GM12864 (cell line): ENCODE measurements around the gene ZNF358.

Experiments
- DNase-seq: peaks from one replicate; pipeline ENCODE4 v3.0.0-alpha.2; 2011; ENCODE audit warnings: low read depth
- H3K4me3 ChIP-seq: 2 replicates; pipeline ENCODE4 v1.5.1; 2011; ENCODE audit warnings: mild to moderate bottlenecking, low read depth, low read length, control low read depth
- TF ChIP-seq, protein P1 (sequence below): IDR thresholded peaks from 2 replicates; pipeline ENCODE4 v1.5.1; 2011; ENCODE audit warnings: low read depth, mild to moderate bottlenecking, moderate library complexity, low read length, control low read depth, inconsistent platforms; ENCODE audit errors: missing control alignments

The ZNF358 gene

GRCh38 chr19:7561325-7561724, 45.4 kb downstream of the ZNF358 start:
- no peak for DNase-seq
- TF ChIP-seq, protein P1, sequence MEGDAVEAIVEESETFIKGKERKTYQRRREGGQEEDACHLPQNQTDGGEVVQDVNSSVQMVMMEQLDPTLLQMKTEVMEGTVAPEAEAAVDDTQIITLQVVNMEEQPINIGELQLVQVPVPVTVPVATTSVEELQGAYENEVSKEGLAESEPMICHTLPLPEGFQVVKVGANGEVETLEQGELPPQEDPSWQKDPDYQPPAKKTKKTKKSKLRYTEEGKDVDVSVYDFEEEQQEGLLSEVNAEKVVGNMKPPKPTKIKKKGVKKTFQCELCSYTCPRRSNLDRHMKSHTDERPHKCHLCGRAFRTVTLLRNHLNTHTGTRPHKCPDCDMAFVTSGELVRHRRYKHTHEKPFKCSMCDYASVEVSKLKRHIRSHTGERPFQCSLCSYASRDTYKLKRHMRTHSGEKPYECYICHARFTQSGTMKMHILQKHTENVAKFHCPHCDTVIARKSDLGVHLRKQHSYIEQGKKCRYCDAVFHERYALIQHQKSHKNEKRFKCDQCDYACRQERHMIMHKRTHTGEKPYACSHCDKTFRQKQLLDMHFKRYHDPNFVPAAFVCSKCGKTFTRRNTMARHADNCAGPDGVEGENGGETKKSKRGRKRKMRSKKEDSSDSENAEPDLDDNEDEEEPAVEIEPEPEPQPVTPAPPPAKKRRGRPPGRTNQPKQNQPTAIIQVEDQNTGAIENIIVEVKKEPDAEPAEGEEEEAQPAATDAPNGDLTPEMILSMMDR, result no peak
- no peak overlapping the region for H3K4me3 ChIP-seq

DNA sequence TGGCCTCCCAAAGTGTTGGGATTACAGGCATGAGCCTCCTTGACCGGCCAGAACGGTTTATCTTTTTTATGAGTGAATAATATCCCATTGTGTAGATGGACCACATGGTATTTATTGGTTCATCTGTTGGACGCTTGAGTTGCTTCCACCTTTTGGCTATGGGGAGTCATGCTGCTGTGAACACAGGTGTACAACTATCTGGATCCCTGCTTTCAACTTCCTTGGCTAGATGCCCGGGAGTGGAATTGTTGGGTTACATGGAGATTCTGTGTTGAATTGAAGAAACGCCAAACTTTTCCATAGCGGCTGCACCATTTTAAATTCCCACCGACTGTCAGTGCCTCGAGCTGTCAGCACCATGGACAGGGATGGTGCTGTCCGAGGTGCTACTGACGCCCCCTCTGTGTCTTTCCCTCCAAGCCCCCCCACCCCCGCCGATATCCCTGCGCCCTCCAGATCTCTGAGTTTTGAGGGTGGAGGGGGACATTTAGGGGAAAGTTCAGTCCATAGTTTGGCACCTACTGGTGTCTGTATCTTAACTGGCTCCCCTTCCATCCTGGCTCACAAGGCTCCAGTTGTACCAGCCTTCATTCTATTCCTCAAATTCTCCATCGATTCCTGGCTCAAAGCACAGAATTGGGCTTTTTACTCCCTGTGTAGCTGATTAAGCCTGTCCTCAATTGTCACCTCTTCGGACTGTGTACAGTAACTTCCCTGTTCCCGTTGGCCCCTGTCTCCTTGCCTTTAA, 46.9 kb downstream of the ZNF358 start:
- TF ChIP-seq, protein P1, result no peak
- H3K4me3 ChIP-seq, result no peak overlapping the region
- DNase-seq, result no peak

GRCh38 chr19:7564866-7565265, 49.0 kb downstream of the ZNF358 start:
- no peak overlapping the region for H3K4me3 ChIP-seq
- no peak for DNase-seq
- TF ChIP-seq, protein P1, result no peak

GRCh38 chr19:7565332-7565731, 49.4 kb downstream of the ZNF358 start:
- TF ChIP-seq, protein P1, result no peak
- DNase-seq, result no peak
- no peak overlapping the region for H3K4me3 ChIP-seq
